HepG2 (cell line): ENCODE measurements around the gene KCNG4. TPM values are rescaled to one million over a fixed set of nuclear protein-coding genes. Genes with fewer than 3 reads are reported as not detected.

Experiments
- ATAC-seq: fragments of 200-7000 bp; cut with Tn5 transposase; 3 replicates; pipeline ENCODE4 v1.9.1; 2020; ENCODE audit warnings: mild to moderate bottlenecking, moderate library complexity
- BruUV-seq: library from RNA; stranded (reverse); fragments of 400-500 nt; replicated peaks from 2 replicates; lab custom pipeline; 2021; lab: Mats Ljungman, UMichigan
- CTCF ChIA-PET: fragments of 300-600 bp; formaldehyde crosslinking; extraction: SDS; loops from one replicate; lab custom pipeline; 2021; ENCODE audit warnings: low total read pairs, inconsistent platforms, low intra/inter-chr PET ratio; lab: Yijun Ruan, JAX
- POLR2A ChIA-PET: fragments of 350-600 bp; sonication (Branson Sonifier 250); formaldehyde crosslinking; loops from one replicate; lab custom pipeline; 2020; ENCODE audit warnings: antibody characterized with exemption, inconsistent platforms; lab: Yijun Ruan, JAX
- DNase-seq: peaks from one replicate; pipeline ENCODE4 v3.0.0-alpha.2; 2015; ENCODE audit warnings: low spot score
- FAIRE-seq: peaks from 3 replicates; lab custom pipeline; 2011; peaks lifted over from hg19 to GRCh38; lab: Jason Lieb, UNC
- H2AFZ ChIP-seq: one replicate; pipeline ENCODE4 v1.6.1; 2011; ENCODE audit warnings: low read length, inconsistent platforms
- H3K27ac ChIP-seq: fragments of 300-600 bp; 3 replicates; pipeline ENCODE4 v1.8.0; 2011; ENCODE audit warnings: mixed run types, mild to moderate bottlenecking, mixed read lengths, low read length, inconsistent platforms; ENCODE audit not compliant: insufficient read depth; ENCODE audit errors: extremely low read length
- H3K27me3 ChIP-seq, 2 experiments: fragments of 200-600 bp in 1 of 2; 2 replicates in 1 of 2; 3 replicates in 1 of 2; pipeline versions ENCODE4 v1.6.0 to v1.8.0; 2011; ENCODE audit warnings: low read length in 2 of 2, mild to moderate bottlenecking in 2 of 2, moderate library complexity in 2 of 2, inconsistent platforms in 1 of 2; ENCODE audit not compliant: insufficient read depth in 2 of 2, control insufficient read depth in 1 of 2
- H3K36me3 ChIP-seq, 2 experiments: fragments of 200-600 bp in 1 of 2; replicated peaks in 1 of 2; 2 replicates in 1 of 2; 3 replicates in 1 of 2; pipeline versions ENCODE4 v1.5.1 to v1.8.0; 2011; ENCODE audit warnings: low read length in 2 of 2, inconsistent platforms in 1 of 2; ENCODE audit not compliant: insufficient read depth in 2 of 2, control insufficient read depth in 1 of 2
- H3K4me1 ChIP-seq: 2 replicates; pipeline ENCODE4 v1.5.1; 2012; ENCODE audit warnings: low read length, inconsistent platforms; ENCODE audit not compliant: insufficient read depth
- H3K4me2 ChIP-seq: 2 replicates; pipeline ENCODE4 v1.6.0; 2011; ENCODE audit warnings: low read depth, low read length, inconsistent platforms
- H3K4me3 ChIP-seq, 3 experiments: fragments of 200-600 bp in 1 of 3; sonication (generic), shearing (Covaris generic) in 1 of 3; replicated peaks in 1 of 3; 2 replicates each; pipeline ENCODE4 v1.5.1; 2011 to 2016; ENCODE audit warnings: low read length in 3 of 3, inconsistent platforms in 2 of 3, low read depth in 2 of 3, mild to moderate bottlenecking in 2 of 3, control low read depth in 1 of 3, mixed read lengths in 1 of 3; ENCODE audit not compliant: insufficient read depth in 1 of 3
- H3K79me2 ChIP-seq: one replicate; pipeline ENCODE4 v1.6.1; 2011; ENCODE audit warnings: low read length, inconsistent platforms; ENCODE audit not compliant: insufficient read depth
- H3K9ac ChIP-seq: 2 replicates; pipeline ENCODE4 v1.6.0; 2011; ENCODE audit warnings: mild to moderate bottlenecking, low read depth, low read length, inconsistent platforms; ENCODE audit not compliant: insufficient read depth
- H3K9me3 ChIP-seq: 2 replicates; pipeline ENCODE4 v1.5.1; 2012; ENCODE audit warnings: mild to moderate bottlenecking, low read length
- H4K20me1 ChIP-seq: 2 replicates; pipeline ENCODE4 v1.6.0; 2011; ENCODE audit warnings: inconsistent platforms, mild to moderate bottlenecking, low read length, moderate library complexity; ENCODE audit not compliant: insufficient read depth
- CEBPB ChIP-seq: IDR thresholded peaks from 2 replicates; pipeline ENCODE4 v1.6.1; 2011; ENCODE audit warnings: low read depth, low read length, improper control_type of control experiment, borderline replicate concordance
- GRHL1 ChIP-seq: sonication (generic); formaldehyde crosslinking; conservative IDR thresholded peaks from 2 replicates; pipeline ENCODE4 v1.8.0; 2022; ENCODE audit warnings: missing genetic modification reagents
- HDAC6 ChIP-seq: fragments of 200-600 bp; sonication (generic); IDR thresholded peaks from 2 replicates; pipeline ENCODE4 v1.7.0; 2017; ENCODE audit warnings: mild to moderate bottlenecking, antibody characterized with exemption, low read length, low read depth
- NR1H2 ChIP-seq: sonication (generic); formaldehyde crosslinking; IDR thresholded peaks from 2 replicates; pipeline ENCODE4 v1.8.1; 2022; ENCODE audit warnings: low read depth, missing genetic modification reagents, borderline replicate concordance
- PAXIP1 ChIP-seq: sonication (generic); formaldehyde crosslinking; conservative IDR thresholded peaks from 2 replicates; pipeline ENCODE4 v1.4.0; 2020; ENCODE audit warnings: mild to moderate bottlenecking, missing genetic modification reagents, moderate library complexity
- PBX3 ChIP-seq: sonication (generic); formaldehyde crosslinking; IDR thresholded peaks from 2 replicates; pipeline ENCODE4 v1.8.1; 2023; ENCODE audit warnings: missing genetic modification reagents, inconsistent platforms, borderline replicate concordance
- SRSF9 ChIP-seq: fragments of 200-400 bp; formaldehyde crosslinking; IDR thresholded peaks from 2 replicates; pipeline ENCODE4 v1.6.1; 2018; ENCODE audit warnings: borderline replicate concordance, mild to moderate bottlenecking, low read depth, low read length; ENCODE audit not compliant: insufficient read depth, poor library complexity, severe bottlenecking
- ZBTB7B ChIP-seq: sonication (generic); formaldehyde crosslinking; IDR thresholded peaks from 2 replicates; pipeline ENCODE4 v1.4.0; 2020; ENCODE audit warnings: missing genetic modification reagents
- ZFP82 ChIP-seq: sonication (generic); formaldehyde crosslinking; IDR thresholded peaks from 2 replicates; pipeline ENCODE4 v1.5.1; 2020; ENCODE audit warnings: mild to moderate bottlenecking, missing genetic modification reagents, borderline replicate concordance
- ZNF446 ChIP-seq: sonication (generic); formaldehyde crosslinking; IDR thresholded peaks from 2 replicates; pipeline ENCODE4 v1.5.0; 2020; ENCODE audit warnings: mild to moderate bottlenecking, missing genetic modification reagents
- ZNF768 ChIP-seq: sonication (generic); formaldehyde crosslinking; IDR thresholded peaks from 2 replicates; pipeline ENCODE4 v1.4.0; 2020; ENCODE audit warnings: missing genetic modification reagents
- WGBS: methylation state at CpG from one replicate; pipeline ENCODE4 v1.1.6; 2017; ENCODE audit warnings: low lambda C conversion rate; 5-methylcytosine and 5-hydroxymethylcytosine counted together
- in situ Hi-C: cut with HindIII; loops from 2 replicates; pipeline ENCODE4 v1.10.0; 2017; ENCODE audit warnings: low pct_unique_long_range_greater_than_20kb; ENCODE audit not compliant: extremely low pct_ligation_motif_present
- intact Hi-C: fragments of 100-400 bp; cut with micrococcal nuclease; formaldehyde crosslinking; loops from one replicate; pipeline ENCODE4 v1.10.0; 2022; ENCODE audit not compliant: unreplicated experiment
- polyA plus RNA-seq, 8 experiments: library from polyadenylated mRNA; depleted of rRNA in 3 of 8; stranded (reverse) in 7 of 8; unstranded in 1 of 8; fragments of >200 nt; fragmentation: Illumina TruSeq in 4 of 8; extraction: Trizol in 4 of 8; gene quantifications; 2 replicates each; pipeline versions ENCODE4 v1.2.1 to v1.2.3, GENCODE V29; 2011 to 2016; ENCODE audit warnings: low read depth in 4 of 8, missing spikeins in 1 of 8, mixed read lengths in 1 of 8; ENCODE audit not compliant: insufficient read depth in 1 of 8
- total RNA-seq, 5 experiments: library from RNA; depleted of rRNA; stranded (reverse); fragments of >200 nt; fragmentation: Illumina TruSeq; extraction: Trizol; gene quantifications; 2 replicates each; pipeline ENCODE4 v1.2.3, GENCODE V29; 2016; ENCODE audit warnings: low read depth in 1 of 5

Gene KCNG4
- total and polyA plus RNA-seq, 2 of the 13 experiments (the other 11 are each of a cell fraction or from before 2014, with no cell fraction given): not detected

GRCh38 chr16:84259691-84260090, 19.9 kb upstream of the KCNG4 start:
- BruUV-seq: no TSS peak
- no peak for FAIRE-seq
- ChIA-PET CTCF (no interaction called here), POLR2A (no interaction called here)
- H3K79me2 ChIP-seq: no peaks in the 10 kb centered on the region
- intact Hi-C loops: no loop called here
- TF ChIP-seq ZNF768 (CRISPR knock-in tag): peak; percentile 68; the same call in 1 of the 2 replicates
- no peak for TF ChIP-seq ZNF446
- TF ChIP-seq, all 625 proteins: peak for 1
- H3K27ac ChIP-seq: no peak overlapping the region
- in situ Hi-C loops: no loop called here
- H3K9me3 ChIP-seq: no peaks in the 10 kb centered on the region
- ATAC-seq (no peak), DNase-seq (no peak)
- 24% methylated on average over 3 of the region's 3 CpGs for WGBS
- no peak overlapping the region for H2AFZ ChIP-seq
- H3K4me1 ChIP-seq: no peaks in the 10 kb centered on the region
- no peaks in the 10 kb centered on the region for H3K36me3 ChIP-seq
- no peak overlapping the region for H3K4me3 ChIP-seq
- peaks cover 0 to 17% of the 10 kb centered on the region in 2 experiments; a peak in 3 of 5 replicates for H3K27me3 ChIP-seq
- H3K4me2 ChIP-seq: no peak overlapping the region
- no peak overlapping the region for H3K9ac ChIP-seq
- no peaks in the 10 kb centered on the region for H4K20me1 ChIP-seq

- Histone ChIP-seq H3K9ac (no peak overlapping the region), H3K4me3 (no peak overlapping the region), H3K27me3 (peaks cover 0 to 21% of the 10 kb centered on the region in 2 experiments; a peak in 3 of 5 replicates), H3K4me1 (no peaks in the 10 kb centered on the region), H3K36me3 (no peaks in the 10 kb centered on the region), H3K79me2 (no peaks in the 10 kb centered on the region), H3K9me3 (no peaks in the 10 kb centered on the region), H3K4me2 (no peak overlapping the region), H4K20me1 (no peaks in the 10 kb centered on the region), H2AFZ (no peak overlapping the region), H3K27ac (no peak overlapping the region)
- no TSS peak for BruUV-seq
- intact Hi-C loops: no loop called here
- FAIRE-seq: no peak
- in situ Hi-C loops: no loop called here
- no peak for ATAC-seq
- no peak for DNase-seq
- ChIA-PET CTCF (no interaction called here), POLR2A (no interaction called here)
- WGBS: 56% methylated on average over 11 of the region's 11 CpGs
- TF ChIP-seq GRHL1 (no peak), PBX3 (CRISPR knock-in tag) (no peak), HDAC6 (no peak), NR1H2 (CRISPR knock-in tag) (no peak), ZFP82 (CRISPR knock-in tag) (no peak), ZBTB7B (no peak), CEBPB (no peak), SRSF9 (no peak), PAXIP1 (CRISPR knock-in tag) (no peak)
Measured at GRCh38 chr16:84258266-84258665, 18.5 kb upstream of the KCNG4 start.
